Naive B cell (primary cell): ENCODE results near the gene CD82. TPM values are rescaled to one million over a fixed set of nuclear protein-coding genes. Genes with fewer than 3 reads are reported as not detected.

Experiments
- ATAC-seq, 2 donors: fragments of 150-1000 bp; cut with Tn5 transposase; 2 replicates each; pipeline ENCODE4 v1.10.0; 2021; ENCODE audit warnings: low read depth in 2 of 2, mild to moderate bottlenecking in 2 of 2, moderate library complexity in 2 of 2
- DNase-seq: peaks from one replicate; pipeline ENCODE4 v3.0.0; 2022
- H3K27ac Mint-ChIP-seq, 6 donors: one replicate each; pipeline ENCODE4 v1.8.0; 2020 to 2022; ENCODE audit warnings: mild to moderate bottlenecking in 6 of 6, mixed read lengths in 6 of 6, moderate library complexity in 5 of 6, inconsistent platforms in 2 of 6
- H3K27me3 Mint-ChIP-seq, 3 donors: one replicate each; pipeline ENCODE4 v1.8.0; 2021 to 2022; ENCODE audit warnings: mixed read lengths in 3 of 3, mild to moderate bottlenecking in 1 of 3
- H3K36me3 Mint-ChIP-seq, 2 donors: one replicate each; pipeline ENCODE4 v1.8.0; 2020 to 2022; ENCODE audit warnings: mixed read lengths in 2 of 2, inconsistent platforms in 1 of 2, mild to moderate bottlenecking in 1 of 2
- H3K4me1 Mint-ChIP-seq, 3 donors: one replicate each; pipeline ENCODE4 v1.8.0; 2020 to 2022; ENCODE audit warnings: mixed read lengths in 3 of 3, inconsistent platforms in 1 of 3, mild to moderate bottlenecking in 1 of 3, moderate library complexity in 1 of 3
- H3K4me3 Mint-ChIP-seq, 8 donors: one replicate each; pipeline ENCODE4 v1.8.0; 2020 to 2022; ENCODE audit warnings: mild to moderate bottlenecking in 8 of 8, mixed read lengths in 8 of 8, moderate library complexity in 8 of 8, inconsistent platforms in 2 of 8
- H3K9me3 Mint-ChIP-seq, 7 donors: one replicate each; pipeline ENCODE4 v1.8.0; 2020 to 2022; ENCODE audit warnings: mixed read lengths in 7 of 7, mild to moderate bottlenecking in 5 of 7, inconsistent platforms in 2 of 7, moderate library complexity in 1 of 7
- polyA plus RNA-seq, 6 donors: library from polyadenylated mRNA; unstranded; fragments of 300-500 nt; fragmentation: Illumina TruSeq; gene quantifications; one replicate each; pipeline ENCODE4 v1.2.3, GENCODE V29; 2021; ENCODE audit warnings: low read depth in 6 of 6

The CD82 gene
- polyA plus RNA-seq, 6 donors from 2014 or later = 146 to 292 (median 225) TPM

DNA sequence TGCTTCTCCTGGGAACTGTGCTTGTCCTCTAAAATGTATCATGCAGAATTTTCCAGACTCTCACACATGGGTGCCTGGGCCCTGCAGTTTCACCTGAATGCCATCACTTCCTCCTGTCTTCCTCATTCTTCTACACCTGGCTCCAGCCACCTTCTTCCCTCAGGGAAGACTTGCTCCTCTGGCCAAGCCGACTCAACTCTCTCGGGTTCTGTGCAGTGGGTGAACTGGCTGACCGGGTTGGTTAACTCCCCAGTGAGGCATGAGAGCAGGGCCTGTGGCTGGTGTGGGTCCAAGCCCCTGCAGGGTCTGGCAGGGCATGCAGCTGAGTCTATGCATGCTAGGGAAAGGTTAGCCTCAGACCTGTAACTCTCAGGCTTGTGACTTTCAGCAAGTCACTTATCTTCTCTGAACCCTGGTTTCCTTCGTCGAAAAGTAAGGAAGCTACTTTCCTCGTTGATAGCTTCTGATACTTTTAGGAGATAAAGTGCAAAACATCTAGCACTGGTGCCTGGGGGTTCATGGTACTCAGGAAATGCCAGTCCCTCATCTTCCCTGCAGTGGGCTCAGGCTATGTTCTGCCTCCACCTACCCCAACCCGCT lies 11.9 kb downstream of the CD82 start:
- Mint-ChIP-seq H3K4me1 (peaks cover 62 to 92% (median 79%) of the 10 kb centered on the region in 3 donors), H3K27ac (peak overlapping the region; percentile 39 to 91 (median 82)), H3K4me3 (peak overlapping the region in 6 of 8 donors; percentile 8 to 73 (median 58)), H3K36me3 (peaks cover under 1 to 11% of the 10 kb centered on the region in 2 donors), H3K27me3 (no peaks in the 10 kb centered on the region), H3K9me3 (no peaks in the 10 kb centered on the region)
- ATAC-seq (peak; percentile 20 to 21), DNase-seq (no peak)

GRCh38 chr11:44578279-44578678 lies 12.8 kb downstream of the CD82 start:
- Mint-ChIP-seq H3K27me3 (no peaks in the 10 kb centered on the region), H3K9me3 (peaks cover 0 to 2% (median 0%) of the 10 kb centered on the region in 7 donors), H3K36me3 (peaks cover 7 to 18% of the 10 kb centered on the region in 2 donors), H3K4me1 (peaks cover 60 to 92% (median 75%) of the 10 kb centered on the region in 3 donors), H3K27ac (peak overlapping the region; percentile 70 to 97 (median 84)), H3K4me3 (peak overlapping the region in 7 of 8 donors; percentile 2 to 81 (median 57))
- ATAC-seq (peak; percentile 74 to 78), DNase-seq (no peak)

- no peaks in the 10 kb centered on the region for H3K27me3 Mint-ChIP-seq
- no peak for ATAC-seq
- peak overlapping the region in 1 of 8 donors; percentile 37 for H3K4me3 Mint-ChIP-seq
- peak overlapping the region in 3 of 6 donors; percentile 81 to 88 (median 82) for H3K27ac Mint-ChIP-seq
- H3K36me3 Mint-ChIP-seq = peaks cover 9 to 18% of the 10 kb centered on the region in 2 donors
- DNase-seq = no peak
- peaks cover 0 to 2% (median 0%) of the 10 kb centered on the region in 7 donors for H3K9me3 Mint-ChIP-seq
- H3K4me1 Mint-ChIP-seq = peaks cover 52 to 89% (median 72%) of the 10 kb centered on the region in 3 donors
Measured at GRCh38 chr11:44579302-44579761, 13.9 kb downstream of the CD82 start.

DNA sequence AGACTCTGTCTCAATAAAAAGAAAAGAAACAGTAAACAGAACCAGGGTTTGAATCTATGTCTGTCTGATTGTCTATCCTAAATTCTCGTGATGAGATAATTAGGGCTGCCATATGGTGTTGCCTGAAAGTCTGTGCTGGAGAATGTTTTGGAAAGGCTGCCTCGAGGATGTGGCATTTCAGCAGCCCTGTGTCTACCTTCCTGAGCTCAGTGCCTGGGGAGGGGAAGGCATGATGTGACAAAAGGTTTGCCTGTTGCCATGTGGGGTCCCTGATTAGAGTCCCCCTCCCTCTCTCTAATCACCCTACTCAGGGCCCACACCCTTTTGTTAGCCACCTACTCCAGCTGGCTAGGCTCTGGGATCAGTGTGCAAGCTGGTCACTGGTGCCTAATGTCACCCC lies 15.2 kb downstream of the CD82 start:
- peaks cover 42 to 76% (median 59%) of the 10 kb centered on the region in 3 donors for H3K4me1 Mint-ChIP-seq
- H3K27me3 Mint-ChIP-seq = no peaks in the 10 kb centered on the region
- ATAC-seq = no peak
- peaks cover 9 to 17% of the 10 kb centered on the region in 2 donors for H3K36me3 Mint-ChIP-seq
- no peak for DNase-seq
- peaks cover 0 to 2% (median 0%) of the 10 kb centered on the region in 7 donors for H3K9me3 Mint-ChIP-seq
- H3K27ac Mint-ChIP-seq = peak overlapping the region in 4 of 6 donors; percentile 56 to 85 (median 79)
- peak overlapping the region in 1 of 8 donors; percentile 29 for H3K4me3 Mint-ChIP-seq

DNA sequence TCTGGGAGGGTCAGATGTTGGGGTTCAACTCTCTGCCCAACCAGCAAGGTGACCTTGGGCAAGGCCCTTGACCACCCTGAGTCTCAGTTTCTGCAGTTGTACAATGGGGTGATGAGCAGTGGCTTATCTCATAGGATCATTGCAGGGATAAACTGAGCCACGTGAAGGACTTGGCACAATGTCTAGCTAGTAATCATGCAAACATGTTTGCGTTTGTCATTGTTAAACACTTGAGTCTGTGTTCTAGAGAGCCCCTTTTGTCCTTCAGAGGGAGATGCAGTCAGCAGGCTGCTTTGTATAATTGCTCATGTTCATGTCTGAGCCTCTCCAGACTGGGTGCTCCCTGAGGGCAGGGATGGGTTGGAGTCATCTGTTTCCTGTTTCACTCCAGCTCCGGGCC lies 15.8 kb downstream of the CD82 start:
- DNase-seq = no peak
- Mint-ChIP-seq H3K9me3 (peaks cover 0 to 2% (median 0%) of the 10 kb centered on the region in 7 donors), H3K4me3 (no peak overlapping the region), H3K4me1 (peaks cover 37 to 71% (median 53%) of the 10 kb centered on the region in 3 donors), H3K27ac (peak overlapping the region in 2 of 6 donors; percentile 47 to 82), H3K27me3 (no peaks in the 10 kb centered on the region), H3K36me3 (peaks cover 9 to 11% of the 10 kb centered on the region in 2 donors)
- no peak for ATAC-seq

GRCh38 chr11:44582641-44583352 lies 17.3 kb downstream of the CD82 start:
- H3K27me3 Mint-ChIP-seq = no peaks in the 10 kb centered on the region
- H3K27ac Mint-ChIP-seq = peak overlapping the region in 4 of 6 donors; percentile 36 to 78 (median 58)
- ATAC-seq = no peak
- no peak overlapping the region for H3K4me3 Mint-ChIP-seq
- peaks cover 0 to 2% (median 0%) of the 10 kb centered on the region in 7 donors for H3K9me3 Mint-ChIP-seq
- no peak for DNase-seq
- peaks cover 9 to 24% of the 10 kb centered on the region in 2 donors for H3K36me3 Mint-ChIP-seq
- H3K4me1 Mint-ChIP-seq = peaks cover 35 to 64% (median 43%) of the 10 kb centered on the region in 3 donors

GRCh38 chr11:44583353-44583669 lies 17.8 kb downstream of the CD82 start:
- Mint-ChIP-seq H3K36me3 (peaks cover 9 to 29% of the 10 kb centered on the region in 2 donors), H3K27ac (peak overlapping the region in 4 of 6 donors; percentile 18 to 81 (median 74)), H3K4me3 (no peak overlapping the region), H3K4me1 (peaks cover 30 to 59% (median 37%) of the 10 kb centered on the region in 3 donors), H3K27me3 (no peaks in the 10 kb centered on the region), H3K9me3 (peaks cover 0 to 2% (median 0%) of the 10 kb centered on the region in 7 donors)
- no peak for ATAC-seq
- no peak for DNase-seq

GRCh38 chr11:44585421-44585820 lies 20.0 kb downstream of the CD82 start:
- no peak overlapping the region for H3K4me3 Mint-ChIP-seq
- ATAC-seq = no peak
- H3K9me3 Mint-ChIP-seq = peaks cover 0 to 2% (median 0%) of the 10 kb centered on the region in 7 donors
- peak overlapping the region in 4 of 6 donors; percentile 52 to 81 (median 66) for H3K27ac Mint-ChIP-seq
- H3K27me3 Mint-ChIP-seq = no peaks in the 10 kb centered on the region
- H3K36me3 Mint-ChIP-seq = peaks cover 20 to 36% of the 10 kb centered on the region in 2 donors
- H3K4me1 Mint-ChIP-seq = peaks cover 21 to 42% (median 30%) of the 10 kb centered on the region in 3 donors
- no peak for DNase-seq

GRCh38 chr11:44589301-44589700 lies 23.8 kb downstream of the CD82 start:
- Mint-ChIP-seq H3K27ac (peak overlapping the region in 4 of 6 donors; percentile 37 to 82 (median 48)), H3K36me3 (peaks cover 19 to 28% of the 10 kb centered on the region in 2 donors), H3K4me1 (peaks cover 22 to 44% (median 25%) of the 10 kb centered on the region in 3 donors), H3K27me3 (no peaks in the 10 kb centered on the region), H3K4me3 (no peak overlapping the region), H3K9me3 (no peaks in the 10 kb centered on the region)
- ATAC-seq (no peak), DNase-seq (no peak)

DNA sequence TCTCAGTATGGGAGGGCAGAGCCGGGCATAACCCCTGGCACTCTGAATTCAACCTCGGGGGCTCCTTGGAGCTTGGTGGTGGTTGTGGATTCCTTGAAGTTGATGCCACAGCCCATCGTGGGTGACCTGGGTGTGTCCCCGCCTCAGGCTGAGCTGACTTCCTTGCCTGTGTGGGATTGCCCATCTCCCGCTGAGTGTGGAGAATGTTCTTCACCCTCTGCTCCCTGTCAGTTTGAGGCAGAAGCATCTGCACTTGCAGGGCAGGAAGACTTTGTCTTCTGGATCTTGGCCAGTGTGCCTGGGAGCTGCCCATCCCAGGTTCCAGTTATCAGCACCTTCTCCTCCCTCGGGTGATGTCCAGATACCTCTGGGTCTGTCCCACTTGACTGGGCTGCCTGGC lies 25.3 kb downstream of the CD82 start:
- Mint-ChIP-seq H3K4me3 (no peak overlapping the region), H3K36me3 (peaks cover 19 to 35% of the 10 kb centered on the region in 2 donors), H3K27me3 (no peaks in the 10 kb centered on the region), H3K4me1 (peaks cover 33 to 59% (median 38%) of the 10 kb centered on the region in 3 donors), H3K27ac (peak overlapping the region in 3 of 6 donors; percentile 60 to 99 (median 67)), H3K9me3 (no peaks in the 10 kb centered on the region)
- no peak for DNase-seq
- no peak for ATAC-seq

DNA sequence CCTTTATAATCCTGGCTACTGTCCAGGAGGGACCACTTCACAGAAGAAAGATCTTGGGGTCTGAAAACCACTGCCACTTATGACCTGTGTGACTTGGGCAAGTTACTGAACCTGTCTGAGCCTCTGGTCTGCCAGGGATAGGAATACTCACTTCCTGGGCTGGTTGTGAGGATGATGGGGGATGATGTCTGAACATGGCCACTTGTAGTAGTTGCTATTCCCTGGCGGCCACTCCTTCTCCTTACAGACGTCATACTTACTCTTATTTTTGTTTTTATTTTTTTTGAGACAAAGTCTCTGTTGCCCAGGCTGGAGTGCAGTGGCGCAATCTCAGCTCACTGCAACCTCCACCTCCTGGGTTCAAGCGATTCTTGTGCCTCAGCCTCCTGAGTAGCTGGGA lies 26.1 kb downstream of the CD82 start:
- H3K27ac Mint-ChIP-seq = peak overlapping the region in 5 of 6 donors; percentile 60 to 99 (median 79)
- no peaks in the 10 kb centered on the region for H3K27me3 Mint-ChIP-seq

GRCh38 chr11:44592125-44592940 lies 26.9 kb downstream of the CD82 start:
- ATAC-seq (no peak), DNase-seq (no peak)
- peak overlapping the region; percentile 31 to 99 (median 76) for H3K27ac Mint-ChIP-seq
- H3K4me3 Mint-ChIP-seq = peak overlapping the region in 1 of 8 donors; percentile 63
- peaks cover 19 to 26% of the 10 kb centered on the region in 2 donors for H3K36me3 Mint-ChIP-seq
- peaks cover 43 to 67% (median 45%) of the 10 kb centered on the region in 3 donors for H3K4me1 Mint-ChIP-seq
- no peaks in the 10 kb centered on the region for H3K27me3 Mint-ChIP-seq
- H3K9me3 Mint-ChIP-seq = no peaks in the 10 kb centered on the region

More for the DNA sequence above, 26.1 kb downstream of the CD82 start:
- H3K4me1 Mint-ChIP-seq = peaks cover 40 to 67% (median 45%) of the 10 kb centered on the region in 3 donors
- DNase-seq (no peak), ATAC-seq (no peak)
- peaks cover 19 to 34% of the 10 kb centered on the region in 2 donors for H3K36me3 Mint-ChIP-seq
- no peaks in the 10 kb centered on the region for H3K9me3 Mint-ChIP-seq
- no peak overlapping the region for H3K4me3 Mint-ChIP-seq

GRCh38 chr11:44593251-44593650 lies 27.8 kb downstream of the CD82 start:
- H3K9me3 Mint-ChIP-seq = no peaks in the 10 kb centered on the region
- peaks cover 17 to 19% of the 10 kb centered on the region in 2 donors for H3K36me3 Mint-ChIP-seq
- DNase-seq (no peak), ATAC-seq (no peak)
- peaks cover 51 to 75% (median 53%) of the 10 kb centered on the region in 3 donors for H3K4me1 Mint-ChIP-seq
- no peaks in the 10 kb centered on the region for H3K27me3 Mint-ChIP-seq
- no peak overlapping the region for H3K4me3 Mint-ChIP-seq
- H3K27ac Mint-ChIP-seq = peak overlapping the region in 4 of 6 donors; percentile 31 to 99 (median 82)
